ENCODE measurements around the gene OLFM2. TPM values are rescaled to one million over a fixed set of nuclear protein-coding genes. Genes with fewer than 3 reads are reported as not detected.

Gene OLFM2
- total and polyA plus RNA-seq, 2 of the 4 experiments (the other 2 are of a cell fraction): 2.7 to 5.1 TPM

DNA sequence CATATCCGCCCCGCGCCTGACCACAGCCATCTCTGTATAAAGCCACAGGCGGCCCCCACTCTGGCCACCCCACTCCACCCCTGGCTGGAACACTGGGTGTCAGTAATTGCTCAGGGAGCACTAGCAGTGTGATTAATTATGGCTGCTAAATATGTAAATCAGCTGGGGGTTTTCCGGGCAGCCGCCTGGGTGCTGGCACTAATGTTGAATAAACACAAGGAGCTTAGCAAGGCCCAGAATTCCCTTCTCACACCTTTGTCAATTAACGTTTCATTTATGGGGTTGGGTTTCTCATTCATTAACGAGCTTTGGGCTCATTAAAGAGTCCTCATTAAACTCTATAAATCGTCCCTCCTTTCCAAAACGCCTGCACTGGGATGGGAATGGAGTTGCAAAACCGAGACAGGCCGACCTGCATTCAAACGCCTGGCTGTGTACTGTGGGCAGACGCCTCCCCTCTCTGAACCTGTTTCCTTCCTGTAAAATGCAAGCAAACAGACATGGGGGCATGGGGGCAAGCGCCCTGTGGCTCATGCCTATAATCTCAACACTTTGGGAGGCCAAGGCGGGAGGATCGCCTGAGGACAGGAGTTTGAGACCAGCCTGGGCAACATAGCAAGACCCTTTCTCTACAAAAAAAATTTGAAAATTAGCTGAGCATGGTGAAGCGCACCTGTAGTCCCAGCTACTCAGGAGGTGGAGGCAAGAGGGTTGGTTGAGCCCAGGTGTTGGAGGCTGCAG lies 17.7 kb upstream of the OLFM2 start:
- H3K9me1 ChIP-seq (ENCODE audit: insufficient read depth, low read length): peaks cover 4% of the 10 kb centered on the region
- no peaks in the 10 kb centered on the region; the same call in 1 of the 2 replicates for H4K20me1 ChIP-seq (ENCODE audit: insufficient read depth, low read length)
- no peak overlapping the region for H3K56ac ChIP-seq (ENCODE audit: extremely low read depth, insufficient read depth, low read length)
- no peak overlapping the region for H2BK15ac ChIP-seq (ENCODE audit: low read depth, low read length)
- no peak for TF ChIP-seq SMC3 (IDR thresholded peaks at IDR 0.05; ENCODE audit: low read depth, low read length)
- TF ChIP-seq, protein P1, sequence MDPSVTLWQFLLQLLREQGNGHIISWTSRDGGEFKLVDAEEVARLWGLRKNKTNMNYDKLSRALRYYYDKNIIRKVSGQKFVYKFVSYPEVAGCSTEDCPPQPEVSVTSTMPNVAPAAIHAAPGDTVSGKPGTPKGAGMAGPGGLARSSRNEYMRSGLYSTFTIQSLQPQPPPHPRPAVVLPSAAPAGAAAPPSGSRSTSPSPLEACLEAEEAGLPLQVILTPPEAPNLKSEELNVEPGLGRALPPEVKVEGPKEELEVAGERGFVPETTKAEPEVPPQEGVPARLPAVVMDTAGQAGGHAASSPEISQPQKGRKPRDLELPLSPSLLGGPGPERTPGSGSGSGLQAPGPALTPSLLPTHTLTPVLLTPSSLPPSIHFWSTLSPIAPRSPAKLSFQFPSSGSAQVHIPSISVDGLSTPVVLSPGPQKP (IDR thresholded peaks at IDR 0.05; ENCODE audit: borderline replicate concordance, low read depth, low read length): no peak
- no peak for TF ChIP-seq CEBPB (IDR thresholded peaks at IDR 0.05; ENCODE audit: low read depth, low read length)
- no peak for TF ChIP-seq RCOR1 (IDR thresholded peaks at IDR 0.05; ENCODE audit: insufficient replicate concordance, low read length)
- no peak for TF ChIP-seq MAZ (IDR thresholded peaks at IDR 0.05; ENCODE audit: borderline replicate concordance, low read depth, low read length)
- TF ChIP-seq, protein P2, sequence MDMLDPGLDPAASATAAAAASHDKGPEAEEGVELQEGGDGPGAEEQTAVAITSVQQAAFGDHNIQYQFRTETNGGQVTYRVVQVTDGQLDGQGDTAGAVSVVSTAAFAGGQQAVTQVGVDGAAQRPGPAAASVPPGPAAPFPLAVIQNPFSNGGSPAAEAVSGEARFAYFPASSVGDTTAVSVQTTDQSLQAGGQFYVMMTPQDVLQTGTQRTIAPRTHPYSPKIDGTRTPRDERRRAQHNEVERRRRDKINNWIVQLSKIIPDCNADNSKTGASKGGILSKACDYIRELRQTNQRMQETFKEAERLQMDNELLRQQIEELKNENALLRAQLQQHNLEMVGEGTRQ (IDR thresholded peaks at IDR 0.05; ENCODE audit: low read depth, low read length): no peak
- no peak overlapping the region for H3K14ac ChIP-seq (replicated peaks; ENCODE audit: low read depth, low read length)
- dilution Hi-C loops (cut with HindIII; ENCODE audit: low sequenced_read_pairs, unreplicated experiment): no loop called here
- H3K9ac ChIP-seq (ENCODE audit: low read depth, low read length): no peak overlapping the region
- H4K91ac ChIP-seq (ENCODE audit: insufficient read depth, low read depth, low read length): no peak overlapping the region
- H2BK20ac ChIP-seq (ENCODE audit: low read depth, low read length): no peak overlapping the region
- no peak overlapping the region for H2AK9ac ChIP-seq (replicated peaks; ENCODE audit: low read depth, low read length, poor library complexity)
- no peak overlapping the region for H3K18ac ChIP-seq (ENCODE audit: low read depth, low read length)
- H3K4me1 ChIP-seq (ENCODE audit: control insufficient read depth, insufficient read depth, low read length): peaks cover 4% of the 10 kb centered on the region
- no TSS peak for BruUV-seq (replicated peaks)
- H3K27me3 ChIP-seq (ENCODE audit: control insufficient read depth, insufficient read depth, low read length): no peaks in the 10 kb centered on the region
- no peak overlapping the region for H3K4ac ChIP-seq (ENCODE audit: low read depth, low read length)
- intact Hi-C loops (cut with micrococcal nuclease): no loop called here
- no peak for ATAC-seq (ENCODE audit: low read depth)
- H2BK5ac ChIP-seq (ENCODE audit: low read depth, low read length, poor library complexity, severe bottlenecking): no peak overlapping the region
- ChIA-PET POLR2A (ENCODE audit: unreplicated experiment) (interaction anchor here (0.7 kb wide), 1 partner anchor 1686 kb away, joined by 3 read pairs; no protein-coding TSS in a partner anchor), CTCF (no interaction called here)
- no peak overlapping the region for H2BK120ac ChIP-seq (ENCODE audit: low read depth, low read length)
- no peaks in the 10 kb centered on the region for H3K79me1 ChIP-seq (ENCODE audit: low read depth in 1 of 2, low read length in 2 of 2)
- no CpG with 5 or more reads among the region's 18 CpGs for WGBS, 2 experiments (ENCODE audit: extremely low coverage in 2 of 2, insufficient read length in 1 of 2)
- H3K36me3 ChIP-seq (ENCODE audit: control insufficient read depth, insufficient read depth, low read length): no peaks in the 10 kb centered on the region
- DNase-seq: no peak
- H3K9me3 ChIP-seq (ENCODE audit: control insufficient read depth, insufficient read depth, low read length): no peaks in the 10 kb centered on the region
- no peak overlapping the region for H4K5ac ChIP-seq (ENCODE audit: low read depth, low read length)
- H3K4me3 ChIP-seq (ENCODE audit: insufficient read depth, low read depth, low read length): no peak overlapping the region
- H4K8ac ChIP-seq (ENCODE audit: low read depth in 2 of 2, low read length in 2 of 2): no peak overlapping the region
- H3K4me2 ChIP-seq (ENCODE audit: low read depth, low read length): no peak overlapping the region
- no peak overlapping the region for H3K27ac ChIP-seq (ENCODE audit: insufficient read depth, low read length)
- H3K23ac ChIP-seq (ENCODE audit: low read depth, low read length): no peak overlapping the region
- in situ Hi-C loops (cut with MboI; ENCODE audit: low sequenced_read_pairs): no loop called here
- no peak overlapping the region for H2AK5ac ChIP-seq (ENCODE audit: low read depth, low read length)
- no peak overlapping the region for H2AFZ ChIP-seq (replicated peaks; ENCODE audit: low read length, poor library complexity)
